ENCODE data around the gene CIDEC. TPM values are rescaled to one million over a fixed set of nuclear protein-coding genes. Genes with fewer than 3 reads are reported as not detected.

Gene CIDEC
- total and polyA plus RNA-seq, 4 donors: 0.08 TPM; not detected in 3

DNA sequence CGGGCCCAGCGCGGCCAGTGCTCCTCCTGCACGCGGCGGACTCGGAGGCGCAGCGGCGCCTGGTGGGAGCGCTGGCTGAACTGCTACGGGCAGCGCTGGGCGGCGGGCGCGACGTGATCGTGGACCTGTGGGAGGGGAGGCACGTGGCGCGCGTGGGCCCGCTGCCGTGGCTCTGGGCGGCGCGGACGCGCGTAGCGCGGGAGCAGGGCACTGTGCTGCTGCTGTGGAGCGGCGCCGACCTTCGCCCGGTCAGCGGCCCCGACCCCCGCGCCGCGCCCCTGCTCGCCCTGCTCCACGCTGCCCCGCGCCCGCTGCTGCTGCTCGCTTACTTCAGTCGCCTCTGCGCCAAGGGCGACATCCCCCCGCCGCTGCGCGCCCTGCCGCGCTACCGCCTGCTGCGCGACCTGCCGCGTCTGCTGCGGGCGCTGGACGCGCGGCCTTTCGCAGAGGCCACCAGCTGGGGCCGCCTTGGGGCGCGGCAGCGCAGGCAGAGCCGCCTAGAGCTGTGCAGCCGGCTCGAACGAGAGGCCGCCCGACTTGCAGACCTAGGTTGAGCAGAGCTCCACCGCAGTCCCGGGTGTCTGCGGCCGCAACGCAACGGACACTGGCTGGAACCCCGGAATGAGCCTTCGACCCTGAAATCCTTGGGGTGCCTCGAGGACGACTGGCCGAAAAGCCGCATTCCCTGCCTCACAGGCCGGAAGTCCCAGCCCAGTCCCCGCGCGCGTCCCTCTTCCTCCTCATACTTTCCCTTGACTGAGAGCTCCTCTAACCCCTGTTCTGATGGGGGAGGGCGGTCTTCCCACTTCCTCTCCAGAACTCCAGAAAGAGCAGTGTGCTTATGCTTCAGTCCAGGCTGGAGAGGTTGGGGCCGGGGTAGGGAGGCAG is 35.4 kb upstream of the CIDEC start:
- Histone ChIP-seq H3K9ac (ENCODE audit: insufficient read depth in 1 of 2, low read length in 2 of 2) (peak overlapping the region in 1 of 2 donors; percentile 58), H3K27me3 (ENCODE audit: control insufficient read depth in 3 of 3, insufficient read depth in 3 of 3, low read length in 2 of 3) (no peaks in the 10 kb centered on the region), H3K9me3 (ENCODE audit: control insufficient read depth in 4 of 4, insufficient read depth in 3 of 4, low read length in 3 of 4) (no peaks in the 10 kb centered on the region), H3K36me3 (ENCODE audit: control insufficient read depth in 4 of 4, insufficient read depth in 4 of 4, low read length in 4 of 4) (peaks cover 0 to 6% (median 3%) of the 10 kb centered on the region in 4 donors), H3K4me3 (peak overlapping the region; percentile 42), H3K27ac (ENCODE audit: low read depth in 1 of 2, low read length in 1 of 2) (peak overlapping the region; percentile 86 to 87), H3K4me1 (ENCODE audit: control insufficient read depth in 5 of 5, insufficient read depth in 5 of 5, low read length in 5 of 5) (peaks cover 0 to 33% (median 21%) of the 10 kb centered on the region in 5 donors)
- peak; percentile 43 for ATAC-seq (ENCODE audit: insufficient read depth, low FRiP score)
- TF ChIP-seq, protein P1, sequence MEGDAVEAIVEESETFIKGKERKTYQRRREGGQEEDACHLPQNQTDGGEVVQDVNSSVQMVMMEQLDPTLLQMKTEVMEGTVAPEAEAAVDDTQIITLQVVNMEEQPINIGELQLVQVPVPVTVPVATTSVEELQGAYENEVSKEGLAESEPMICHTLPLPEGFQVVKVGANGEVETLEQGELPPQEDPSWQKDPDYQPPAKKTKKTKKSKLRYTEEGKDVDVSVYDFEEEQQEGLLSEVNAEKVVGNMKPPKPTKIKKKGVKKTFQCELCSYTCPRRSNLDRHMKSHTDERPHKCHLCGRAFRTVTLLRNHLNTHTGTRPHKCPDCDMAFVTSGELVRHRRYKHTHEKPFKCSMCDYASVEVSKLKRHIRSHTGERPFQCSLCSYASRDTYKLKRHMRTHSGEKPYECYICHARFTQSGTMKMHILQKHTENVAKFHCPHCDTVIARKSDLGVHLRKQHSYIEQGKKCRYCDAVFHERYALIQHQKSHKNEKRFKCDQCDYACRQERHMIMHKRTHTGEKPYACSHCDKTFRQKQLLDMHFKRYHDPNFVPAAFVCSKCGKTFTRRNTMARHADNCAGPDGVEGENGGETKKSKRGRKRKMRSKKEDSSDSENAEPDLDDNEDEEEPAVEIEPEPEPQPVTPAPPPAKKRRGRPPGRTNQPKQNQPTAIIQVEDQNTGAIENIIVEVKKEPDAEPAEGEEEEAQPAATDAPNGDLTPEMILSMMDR (IDR thresholded peaks at IDR 0.05; ENCODE audit: control extremely low read depth, extremely low read depth): no peak
- DNase-seq: peak; percentile 81 to 91 (median 86)
- WGBS, 2 donors: 1% methylated on average over 75 to 99 of the region's 99 CpGs

DNA sequence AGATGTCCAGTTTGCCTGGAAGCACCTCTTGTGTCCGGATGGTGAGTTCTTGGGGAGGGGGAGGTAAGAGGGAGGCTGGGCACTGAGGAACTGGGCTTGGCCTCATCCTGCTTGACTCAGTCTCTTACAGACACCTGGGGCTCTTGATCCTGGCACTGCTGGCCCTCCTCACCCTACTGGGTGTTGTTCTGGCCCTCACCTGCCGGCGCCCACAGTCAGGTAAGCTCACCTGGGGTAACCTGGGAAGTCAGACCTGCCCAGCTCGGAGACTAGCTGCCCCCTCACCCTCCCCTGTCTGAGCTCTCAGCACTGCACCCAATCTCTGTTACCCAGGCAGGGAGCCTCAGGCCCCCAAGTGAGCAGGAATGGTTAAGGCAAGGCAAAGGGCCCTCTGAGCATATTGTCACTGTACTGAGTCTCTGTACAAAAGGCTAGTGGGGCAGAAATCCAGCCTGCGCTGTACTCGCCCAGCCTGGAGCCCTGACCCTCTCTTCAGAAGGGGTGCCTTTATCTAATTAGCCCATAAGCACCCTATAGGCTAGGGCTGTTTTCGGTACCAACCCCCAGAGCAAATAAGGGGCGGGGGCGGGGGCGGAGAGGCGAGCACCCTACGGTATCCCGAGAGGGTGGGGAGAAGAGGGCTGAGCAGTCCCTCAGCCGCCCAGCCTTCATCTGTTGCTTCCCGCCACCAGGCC is 34.7 kb upstream of the CIDEC start:
- TF ChIP-seq, protein P1 (IDR thresholded peaks at IDR 0.05; ENCODE audit: control extremely low read depth, extremely low read depth): no peak
- DNase-seq: peak in 2 of 3 donors; percentile 73 to 80
- Histone ChIP-seq H3K9ac (ENCODE audit: insufficient read depth in 1 of 2, low read length in 2 of 2) (peak overlapping the region; percentile 21 to 63), H3K4me3 (peak overlapping the region; percentile 42), H3K36me3 (ENCODE audit: control insufficient read depth in 4 of 4, insufficient read depth in 4 of 4, low read length in 4 of 4) (peaks cover 0 to 1% (median 0%) of the 10 kb centered on the region in 4 donors), H3K27ac (ENCODE audit: low read depth in 1 of 2, low read length in 1 of 2) (peak overlapping the region; percentile 40 to 87), H3K4me1 (ENCODE audit: control insufficient read depth in 5 of 5, insufficient read depth in 5 of 5, low read length in 5 of 5) (peaks cover 0 to 33% (median 21%) of the 10 kb centered on the region in 5 donors), H3K9me3 (ENCODE audit: control insufficient read depth in 4 of 4, insufficient read depth in 3 of 4, low read length in 3 of 4) (no peaks in the 10 kb centered on the region), H3K27me3 (ENCODE audit: control insufficient read depth in 3 of 3, insufficient read depth in 3 of 3, low read length in 2 of 3) (no peaks in the 10 kb centered on the region)
- WGBS, 2 donors: 23 to 28% methylated on average over 15 of the region's 15 CpGs
- ATAC-seq (ENCODE audit: insufficient read depth, low FRiP score): no peak

DNA sequence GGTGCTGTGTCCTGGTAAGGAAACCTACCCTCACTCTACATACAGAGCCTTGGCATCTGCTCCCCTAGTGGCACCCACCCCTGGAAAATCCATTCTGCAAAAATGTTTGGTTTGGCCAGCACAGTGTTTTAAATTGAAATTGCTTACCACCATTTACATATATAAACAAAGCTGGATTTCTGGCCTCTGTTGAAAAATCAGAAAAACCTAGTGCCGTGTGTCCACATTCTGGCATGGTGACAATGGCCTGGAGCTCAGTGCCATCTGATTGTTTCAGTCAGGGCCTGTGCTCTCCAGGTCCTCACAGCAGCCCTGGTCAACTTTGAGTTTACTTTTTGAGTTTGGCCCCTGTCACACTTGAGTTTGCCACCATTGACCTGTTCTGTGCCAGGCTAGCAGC is 34.0 kb upstream of the CIDEC start:
- H3K4me3 ChIP-seq: no peak overlapping the region
- ATAC-seq (ENCODE audit: insufficient read depth, low FRiP score) (no peak), DNase-seq (peak in 1 of 3 donors; percentile 23)
- no peaks in the 10 kb centered on the region for H3K36me3 ChIP-seq (ENCODE audit: control insufficient read depth in 4 of 4, insufficient read depth in 4 of 4, low read length in 4 of 4)
- H3K27me3 ChIP-seq (ENCODE audit: control insufficient read depth in 3 of 3, insufficient read depth in 3 of 3, low read length in 2 of 3): no peaks in the 10 kb centered on the region
- H3K27ac ChIP-seq (ENCODE audit: low read depth in 1 of 2, low read length in 1 of 2): no peak overlapping the region
- H3K9me3 ChIP-seq (ENCODE audit: control insufficient read depth in 4 of 4, insufficient read depth in 3 of 4, low read length in 3 of 4): no peaks in the 10 kb centered on the region
- WGBS, 2 donors: 70 to 83% methylated on average over 1 of the region's 1 CpG
- H3K9ac ChIP-seq (ENCODE audit: insufficient read depth in 1 of 2, low read length in 2 of 2): peak overlapping the region in 1 of 2 donors; percentile 21
- TF ChIP-seq, protein P1 (IDR thresholded peaks at IDR 0.05; ENCODE audit: control extremely low read depth, extremely low read depth): no peak
- peaks cover 0 to 33% (median 21%) of the 10 kb centered on the region in 5 donors for H3K4me1 ChIP-seq (ENCODE audit: control insufficient read depth in 5 of 5, insufficient read depth in 5 of 5, low read length in 5 of 5)
